Panc1 (cell line): ENCODE data around the gene PILRA. TPM values are rescaled to one million over a fixed set of nuclear protein-coding genes. Genes with fewer than 3 reads are reported as not detected.

Experiments
- ATAC-seq: fragments of 200-7000 bp; cut with Tn5 transposase; 2 replicates; pipeline ENCODE4 v1.9.1; 2020; ENCODE audit warnings: mild to moderate bottlenecking, moderate library complexity
- BruUV-seq: library from RNA; stranded (reverse); fragments of 400-500 nt; replicated peaks from 2 replicates; lab custom pipeline; 2021; lab: Mats Ljungman, UMichigan
- CTCF ChIA-PET: fragments of 300-600 bp; sonication (Branson Sonifier 250); formaldehyde crosslinking; loops from one replicate; lab custom pipeline; 2022; ENCODE audit warnings: antibody characterized with exemption; lab: Charles Lee
- POLR2A ChIA-PET: fragments of 300-600 bp; sonication (Branson Sonifier 250); formaldehyde crosslinking; loops from one replicate; lab custom pipeline; 2022; ENCODE audit warnings: antibody characterized with exemption; lab: Charles Lee
- DNase-seq: peaks from one replicate; pipeline ENCODE4 v3.0.0-alpha.2; 2010; ENCODE audit warnings: low read depth, low spot score
- H3K27ac ChIP-seq: 2 replicates; pipeline ENCODE4 v1.5.1; 2011; ENCODE audit warnings: mild to moderate bottlenecking, low read length, inconsistent platforms
- H3K27me3 ChIP-seq: fragments of 200-500 bp; sonication (Bioruptor generic); 2 replicates; pipeline ENCODE4 v1.6.0; 2014; ENCODE audit warnings: low read length, inconsistent platforms; ENCODE audit not compliant: control insufficient read depth, insufficient read depth
- H3K36me3 ChIP-seq: fragments of 200-500 bp; sonication (Bioruptor generic); 2 replicates; pipeline ENCODE4 v1.5.1; 2014; ENCODE audit warnings: inconsistent platforms, mild to moderate bottlenecking, low read length, moderate library complexity; ENCODE audit not compliant: control insufficient read depth, insufficient read depth
- H3K4me1 ChIP-seq: 2 replicates; pipeline ENCODE4 v1.5.1; 2011; ENCODE audit warnings: inconsistent platforms, mild to moderate bottlenecking, low read length, moderate library complexity; ENCODE audit not compliant: control insufficient read depth, insufficient read depth
- H3K4me3 ChIP-seq, 2 experiments: 2 replicates each; pipeline ENCODE4 v1.5.1; 2011 to 2012; ENCODE audit warnings: low read depth in 2 of 2, low read length in 2 of 2, mild to moderate bottlenecking in 2 of 2, inconsistent platforms in 1 of 2, moderate library complexity in 1 of 2
- H3K9me3 ChIP-seq: fragments of 200-500 bp; sonication (Bioruptor generic); 2 replicates; pipeline ENCODE4 v1.5.1; 2014; ENCODE audit warnings: low read depth, mild to moderate bottlenecking, inconsistent platforms, low read length, moderate library complexity; ENCODE audit not compliant: control insufficient read depth, insufficient read depth
- POLR2AphosphoS5 ChIP-seq: IDR thresholded peaks from 2 replicates; pipeline ENCODE4 v1.6.1; 2012; ENCODE audit warnings: mild to moderate bottlenecking, low read depth, low read length, moderate library complexity
- REST ChIP-seq, 2 experiments: IDR thresholded peaks; 2 replicates each; pipeline ENCODE4 v1.6.1; 2011 to 2012; ENCODE audit warnings: low read depth in 2 of 2, control low read depth in 1 of 2, low read length in 1 of 2, mild to moderate bottlenecking in 1 of 2, moderate library complexity in 1 of 2; ENCODE audit not compliant: insufficient read depth in 1 of 2
- SIN3A ChIP-seq: IDR thresholded peaks from 2 replicates; pipeline ENCODE4 v1.6.1; 2012; ENCODE audit warnings: low read depth, mild to moderate bottlenecking, low read length, moderate library complexity, borderline replicate concordance; ENCODE audit not compliant: insufficient read depth
- TCF7L2 ChIP-seq: IDR thresholded peaks from 2 replicates; pipeline ENCODE4 v1.6.1; 2011; ENCODE audit warnings: mild to moderate bottlenecking, low read depth, low read length, inconsistent platforms
- in situ Hi-C: cut with HindIII; loops from 2 replicates; pipeline ENCODE4 v1.10.0; 2016; ENCODE audit warnings: low sequenced_read_pairs, low pct_unique_long_range_greater_than_20kb
- intact Hi-C: fragments of 100-400 bp; cut with micrococcal nuclease; formaldehyde crosslinking; loops from one replicate; pipeline ENCODE4 v1.10.0; 2022; ENCODE audit not compliant: unreplicated experiment
- total RNA-seq: library from RNA; stranded (reverse); gene quantifications from one replicate; pipeline ENCODE4 v1.2.1, GENCODE V29; 2021; ENCODE audit not compliant: unreplicated experiment
- TF ChIP-seq, protein P1 (sequence below): fragments of 450-650 bp; IDR thresholded peaks from 2 replicates; pipeline ENCODE4 v1.5.1; 2017; ENCODE audit warnings: mild to moderate bottlenecking

The PILRA gene
- total RNA-seq, 1 experiment from 2014 or later = 4.8 TPM

GRCh38 chr7:100415448-100415847 is 42.2 kb downstream of the PILRA start:
- H3K4me3 ChIP-seq = no peak overlapping the region
- no peaks in the 10 kb centered on the region for H3K9me3 ChIP-seq
- in situ Hi-C loops (no loop called here), intact Hi-C loops (no loop called here)
- POLR2A ChIA-PET = no interaction called here
- H3K4me1 ChIP-seq = peaks cover 7% of the 10 kb centered on the region; the same call in 1 of the 2 replicates
- H3K36me3 ChIP-seq = no peaks in the 10 kb centered on the region
- TF ChIP-seq, protein P1, sequence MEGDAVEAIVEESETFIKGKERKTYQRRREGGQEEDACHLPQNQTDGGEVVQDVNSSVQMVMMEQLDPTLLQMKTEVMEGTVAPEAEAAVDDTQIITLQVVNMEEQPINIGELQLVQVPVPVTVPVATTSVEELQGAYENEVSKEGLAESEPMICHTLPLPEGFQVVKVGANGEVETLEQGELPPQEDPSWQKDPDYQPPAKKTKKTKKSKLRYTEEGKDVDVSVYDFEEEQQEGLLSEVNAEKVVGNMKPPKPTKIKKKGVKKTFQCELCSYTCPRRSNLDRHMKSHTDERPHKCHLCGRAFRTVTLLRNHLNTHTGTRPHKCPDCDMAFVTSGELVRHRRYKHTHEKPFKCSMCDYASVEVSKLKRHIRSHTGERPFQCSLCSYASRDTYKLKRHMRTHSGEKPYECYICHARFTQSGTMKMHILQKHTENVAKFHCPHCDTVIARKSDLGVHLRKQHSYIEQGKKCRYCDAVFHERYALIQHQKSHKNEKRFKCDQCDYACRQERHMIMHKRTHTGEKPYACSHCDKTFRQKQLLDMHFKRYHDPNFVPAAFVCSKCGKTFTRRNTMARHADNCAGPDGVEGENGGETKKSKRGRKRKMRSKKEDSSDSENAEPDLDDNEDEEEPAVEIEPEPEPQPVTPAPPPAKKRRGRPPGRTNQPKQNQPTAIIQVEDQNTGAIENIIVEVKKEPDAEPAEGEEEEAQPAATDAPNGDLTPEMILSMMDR = no peak
- TF ChIP-seq SIN3A (no peak), REST (IDR thresholded peaks at IDR 0.05; ENCODE audit: insufficient read depth in 1 of 2, low read depth in 2 of 2, low read length in 1 of 2) (no peak), POLR2AphosphoS5 (no peak), TCF7L2 (no peak)
- BruUV-seq = no TSS peak
- CTCF ChIA-PET = interaction anchor here (1.2 kb wide), 1 partner anchor 8 kb away, joined by 4 read pairs; no protein-coding TSS in a partner anchor
- no peak for ATAC-seq
- no peak for DNase-seq
- no peak overlapping the region for H3K27ac ChIP-seq
- 0 out of 2 replicates have a peak, but pooled peaks cover 2% of the 10 kb centered on the region for H3K27me3 ChIP-seq

DNA sequence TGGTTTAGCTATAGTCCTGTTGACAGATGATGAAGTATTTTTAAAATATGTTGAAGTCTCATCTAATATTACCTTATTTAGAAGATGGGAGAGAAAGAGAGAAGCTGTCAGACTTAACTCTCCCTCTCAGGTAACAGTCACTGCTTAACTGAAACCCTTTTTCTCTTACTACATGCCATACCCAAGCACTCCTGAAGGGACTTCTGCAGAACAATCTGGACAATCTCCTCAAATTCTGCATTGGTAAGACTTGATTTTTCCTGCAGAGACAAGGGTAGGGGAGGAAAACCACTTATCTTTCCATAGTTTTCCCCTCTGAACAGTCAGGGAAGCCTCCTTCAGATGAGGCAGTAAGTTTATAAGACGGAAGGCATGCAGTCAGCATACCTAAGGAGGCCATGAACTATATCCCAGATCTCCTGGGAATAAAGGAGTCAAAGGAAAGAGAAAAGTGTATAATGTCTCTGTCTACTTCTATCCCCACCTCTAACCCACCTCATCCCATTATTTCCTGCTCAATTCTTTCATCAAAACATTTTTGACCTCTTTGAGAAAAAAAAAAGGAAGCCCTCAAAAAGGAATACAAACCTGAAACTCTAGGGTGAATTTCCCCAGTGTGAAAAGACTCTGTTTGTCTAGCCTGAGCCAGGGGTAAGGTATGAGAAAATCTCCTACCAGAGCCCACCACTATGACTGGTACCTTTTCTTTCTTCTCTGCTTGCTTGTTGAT is 45.8 kb downstream of the PILRA start:
- H3K9me3 ChIP-seq = no peaks in the 10 kb centered on the region
- H3K27ac ChIP-seq = no peak overlapping the region
- no peak overlapping the region for H3K4me3 ChIP-seq
- ChIA-PET POLR2A (no interaction called here), CTCF (no interaction called here)
- no peak for ATAC-seq
- no peaks in the 10 kb centered on the region for H3K36me3 ChIP-seq
- H3K27me3 ChIP-seq = no peaks in the 10 kb centered on the region
- in situ Hi-C loops (no loop called here), intact Hi-C loops (no loop called here)
- no TSS peak for BruUV-seq
- DNase-seq = no peak
- H3K4me1 ChIP-seq = peaks cover 7% of the 10 kb centered on the region; the same call in 1 of the 2 replicates
- TF ChIP-seq POLR2AphosphoS5 = no peak
- no peak for TF ChIP-seq REST (IDR thresholded peaks at IDR 0.05; ENCODE audit: insufficient read depth in 1 of 2, low read depth in 2 of 2, low read length in 1 of 2)
- no peak for TF ChIP-seq TCF7L2
- no peak for TF ChIP-seq SIN3A
- TF ChIP-seq, protein P1 = no peak
